Femur (tissue), 1 donor: ENCODE measurements around the gene DUSP1.
A peak's percentile ranks its signal among the peaks of the same experiment; 100 is the strongest.
"Not testable (repeated sequence)": the region's sequence is repeated elsewhere in the genome, so short reads cannot be mapped to it uniquely, and the experiment has no call there.

Experiments used
- DNase-seq: peaks from one replicate; pipeline ENCODE4 v3.0.0-alpha.2; 2017

The DUSP1 gene, protein sequence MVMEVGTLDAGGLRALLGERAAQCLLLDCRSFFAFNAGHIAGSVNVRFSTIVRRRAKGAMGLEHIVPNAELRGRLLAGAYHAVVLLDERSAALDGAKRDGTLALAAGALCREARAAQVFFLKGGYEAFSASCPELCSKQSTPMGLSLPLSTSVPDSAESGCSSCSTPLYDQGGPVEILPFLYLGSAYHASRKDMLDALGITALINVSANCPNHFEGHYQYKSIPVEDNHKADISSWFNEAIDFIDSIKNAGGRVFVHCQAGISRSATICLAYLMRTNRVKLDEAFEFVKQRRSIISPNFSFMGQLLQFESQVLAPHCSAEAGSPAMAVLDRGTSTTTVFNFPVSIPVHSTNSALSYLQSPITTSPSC

DNA sequence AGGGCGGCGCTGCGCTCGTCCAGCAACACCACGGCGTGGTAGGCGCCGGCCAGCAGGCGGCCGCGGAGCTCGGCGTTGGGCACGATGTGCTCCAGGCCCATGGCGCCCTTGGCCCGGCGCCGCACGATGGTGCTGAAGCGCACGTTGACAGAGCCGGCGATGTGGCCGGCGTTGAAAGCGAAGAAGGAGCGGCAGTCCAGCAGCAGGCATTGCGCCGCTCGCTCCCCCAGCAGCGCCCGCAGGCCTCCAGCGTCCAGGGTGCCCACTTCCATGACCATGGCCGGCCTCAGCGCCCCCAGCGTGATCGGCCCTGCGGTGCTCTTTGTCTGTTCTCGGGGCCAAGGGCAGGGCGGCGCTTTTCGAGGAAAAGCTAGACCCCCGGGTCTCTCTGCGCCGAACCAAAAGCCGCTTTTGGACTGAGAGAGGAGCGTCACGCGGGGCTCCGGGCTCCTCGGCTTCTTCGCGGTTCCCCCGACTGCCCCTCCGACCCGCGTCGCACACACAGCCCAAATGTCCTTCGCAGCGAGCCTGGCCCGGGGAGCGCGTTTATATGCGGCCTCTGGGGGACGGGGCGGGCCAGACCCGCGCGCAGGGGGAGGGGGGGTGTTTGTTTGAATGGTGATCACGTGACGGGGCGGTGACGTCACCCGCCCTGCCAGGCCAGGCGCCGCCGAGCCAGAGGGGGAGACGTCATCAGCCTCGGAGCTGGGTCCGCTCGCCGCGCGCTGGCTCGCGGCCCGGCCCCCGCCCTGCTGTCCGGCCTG, at the start of gene DUSP1:
Gene DUSP1 (minus strand): TSS at position 521 of the 764 bp plus-strand sequence. CDS start 243 bp downstream, at position 278.
- peak; percentile 98 for DNase-seq

DNA sequence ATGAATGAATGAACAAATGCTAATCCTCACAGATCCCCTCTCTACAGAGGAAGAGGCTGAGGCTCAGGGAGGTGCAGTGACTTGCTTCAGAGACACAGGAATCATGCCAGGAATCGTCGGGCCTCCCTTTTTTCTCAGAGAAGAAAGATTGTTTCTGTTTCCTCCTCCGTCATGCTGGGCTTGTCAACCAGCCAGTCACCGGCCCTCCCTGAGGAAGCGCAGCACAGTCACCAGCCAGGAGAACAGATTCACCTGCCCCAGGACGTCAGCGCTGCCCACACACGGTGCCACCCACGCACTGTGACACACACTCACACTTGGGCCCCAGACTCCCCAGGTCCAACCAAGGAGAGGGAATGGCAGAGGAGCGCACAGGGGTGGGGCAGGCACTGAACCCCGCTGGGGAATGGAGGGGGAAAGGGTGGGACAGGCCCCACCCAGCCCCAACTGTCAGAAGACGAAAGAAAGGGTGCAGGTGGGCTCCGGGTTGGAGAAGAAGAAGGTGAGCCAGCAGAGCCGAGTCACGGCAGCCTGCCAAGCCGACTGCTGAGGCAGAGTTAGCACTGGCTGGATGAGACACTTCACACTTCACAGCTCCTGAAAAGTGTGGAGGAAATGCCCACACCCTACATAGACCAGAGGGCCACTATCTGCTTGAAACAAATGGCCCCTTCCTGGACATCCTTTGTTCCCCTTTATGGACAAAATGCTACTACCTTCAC, 49.2 kb upstream of the DUSP1 start:
- DNase-seq = no peak

DNA sequence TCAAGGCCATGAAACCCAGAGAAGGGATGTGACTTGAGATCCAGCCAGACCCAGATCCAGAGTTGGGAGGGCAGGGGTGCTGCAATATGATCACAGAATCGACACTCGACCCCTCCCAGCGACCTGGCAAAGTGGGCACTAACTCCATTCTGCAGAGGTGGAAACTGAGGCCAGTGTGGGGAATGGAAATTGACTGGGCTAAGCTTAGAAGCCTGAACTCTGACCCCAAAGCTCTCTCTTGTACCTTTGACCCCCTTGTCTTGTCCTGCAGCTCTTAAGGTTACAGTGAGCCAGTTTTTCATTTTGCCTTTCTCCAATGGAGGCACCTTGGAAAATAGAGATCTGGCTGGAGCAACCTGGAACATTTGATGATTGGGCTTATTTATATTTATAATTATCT, 48.6 kb upstream of the DUSP1 start:
- DNase-seq = no peak

DNA sequence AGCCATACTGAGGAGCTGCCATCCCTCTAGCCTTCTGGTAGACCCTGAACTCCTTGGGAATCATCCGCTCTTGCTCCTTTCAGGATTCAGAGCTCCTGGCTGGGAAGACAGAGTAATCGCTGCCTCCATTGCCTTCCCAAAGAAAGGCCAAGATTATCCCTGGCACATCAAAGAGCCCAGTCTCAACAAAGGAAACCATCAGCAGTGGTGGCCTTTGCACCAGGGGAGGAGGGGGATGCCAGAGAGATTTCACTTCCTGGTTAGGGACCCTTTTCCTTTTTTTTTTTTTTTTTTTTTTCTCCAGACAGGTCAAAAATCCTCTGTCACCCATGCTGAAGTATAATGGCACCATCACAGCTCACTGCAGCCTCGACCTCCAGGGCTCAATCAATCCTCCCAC, 47.1 kb upstream of the DUSP1 start:
- no peak for DNase-seq

DNA sequence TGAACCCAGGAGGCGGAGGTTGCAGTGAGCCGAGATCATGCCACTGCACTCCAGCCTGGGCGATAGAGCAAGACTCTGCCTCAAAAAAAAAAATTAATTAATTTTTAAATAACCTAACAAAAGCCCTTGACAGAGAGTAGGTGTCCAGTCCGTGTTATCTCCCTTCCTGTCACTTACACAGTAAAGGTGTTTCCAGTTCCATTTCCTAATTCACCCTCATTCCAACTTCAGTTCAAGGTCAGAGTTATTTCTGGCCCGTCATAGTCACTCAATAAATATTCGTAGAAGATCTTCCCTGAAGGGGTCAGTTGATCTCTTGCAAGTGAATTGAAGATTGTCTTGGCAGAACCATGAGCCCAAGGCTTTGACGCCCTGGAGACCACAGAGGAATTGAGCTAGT, 46.7 kb upstream of the DUSP1 start:
- DNase-seq = no peak

DNA sequence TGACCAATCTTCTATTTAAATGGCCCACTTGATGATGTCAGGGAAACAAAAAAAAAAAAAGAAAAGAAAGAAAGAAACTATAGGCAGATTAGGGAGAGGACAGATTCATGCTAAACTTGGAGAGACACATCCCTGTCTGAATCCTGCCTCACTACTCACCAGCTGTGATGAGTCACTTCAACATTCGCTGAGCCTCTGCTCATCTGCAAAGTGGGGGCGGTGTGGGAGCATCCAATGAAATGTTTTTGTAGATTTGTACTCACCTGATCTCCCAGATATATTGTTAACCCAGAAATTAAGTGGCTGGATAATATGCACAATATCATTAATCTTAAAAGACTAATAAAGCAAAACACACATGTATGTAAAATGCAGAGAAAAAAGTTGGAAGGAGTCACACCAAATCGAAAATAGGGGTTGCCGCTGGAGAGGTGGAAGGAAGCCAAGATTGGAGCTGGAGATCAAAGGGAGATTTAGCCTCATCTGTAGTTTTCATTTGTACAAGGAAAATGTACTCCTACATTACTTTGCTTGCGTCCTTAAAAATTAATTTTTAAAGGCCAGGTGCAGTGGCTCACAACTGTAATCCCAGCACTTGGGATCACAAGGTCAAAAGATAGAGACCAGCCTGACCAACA, 46.0 kb upstream of the DUSP1 start:
- DNase-seq = no peak

DNA sequence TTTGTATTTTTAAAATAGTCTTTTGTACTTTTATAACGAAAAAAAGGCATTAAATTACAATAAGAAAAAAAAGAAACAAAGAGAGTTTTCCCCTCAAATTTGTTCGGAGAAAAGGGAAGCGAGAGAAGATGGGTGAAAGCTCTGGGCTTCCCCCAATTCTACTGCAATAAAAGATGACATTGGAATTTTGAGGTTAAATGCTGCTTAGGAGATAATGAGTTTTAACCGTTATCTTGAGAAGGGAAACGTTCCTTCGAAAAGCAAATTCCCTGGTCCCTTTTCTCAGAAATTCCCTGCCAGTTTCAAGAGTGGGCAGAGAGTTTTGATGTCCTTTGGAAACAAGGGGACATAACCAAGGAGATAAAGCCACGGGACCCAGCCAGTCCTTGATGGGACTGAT, 44.6 kb upstream of the DUSP1 start:
- DNase-seq = no peak

DNA sequence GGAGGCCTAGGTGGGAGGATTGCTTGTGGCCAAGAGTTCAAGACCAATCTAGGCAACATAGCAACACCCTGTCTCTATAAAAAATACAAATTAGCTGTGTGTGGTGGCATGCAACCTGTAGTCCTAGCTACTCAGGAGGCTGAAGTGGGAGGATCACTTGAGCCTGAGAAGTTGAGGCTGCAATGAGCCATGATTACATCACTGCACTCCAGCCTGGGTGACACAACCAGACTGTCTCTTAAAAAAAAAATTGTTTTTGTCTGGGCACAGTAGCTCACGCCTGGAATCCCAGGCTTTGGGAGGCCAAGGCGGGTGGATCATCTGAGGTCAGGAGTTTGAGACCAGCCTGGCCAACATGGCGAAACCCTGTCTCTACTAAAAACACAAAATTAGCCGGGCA, 40.0 kb upstream of the DUSP1 start:
- not testable (repeated sequence) for DNase-seq

DNA sequence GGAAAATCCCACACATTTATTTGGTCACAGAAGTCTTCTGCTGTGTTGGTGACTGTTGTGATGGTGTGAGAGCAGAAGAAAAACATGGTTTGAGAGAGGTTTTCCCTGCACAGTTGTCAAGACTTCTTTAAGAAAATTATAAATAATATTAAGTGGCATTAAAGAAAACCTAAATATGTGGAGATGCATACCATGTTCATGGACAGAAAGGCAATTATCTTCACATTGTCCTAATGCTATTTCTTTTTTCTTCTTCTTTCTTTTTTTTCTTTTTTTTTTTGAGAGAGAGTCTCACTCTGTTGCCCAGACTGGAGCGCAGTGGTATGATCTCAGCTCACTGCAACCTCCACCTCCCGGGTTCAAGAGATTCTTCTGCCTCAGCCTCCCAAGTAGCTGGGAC, 38.8 kb upstream of the DUSP1 start:
- DNase-seq = no peak

DNA sequence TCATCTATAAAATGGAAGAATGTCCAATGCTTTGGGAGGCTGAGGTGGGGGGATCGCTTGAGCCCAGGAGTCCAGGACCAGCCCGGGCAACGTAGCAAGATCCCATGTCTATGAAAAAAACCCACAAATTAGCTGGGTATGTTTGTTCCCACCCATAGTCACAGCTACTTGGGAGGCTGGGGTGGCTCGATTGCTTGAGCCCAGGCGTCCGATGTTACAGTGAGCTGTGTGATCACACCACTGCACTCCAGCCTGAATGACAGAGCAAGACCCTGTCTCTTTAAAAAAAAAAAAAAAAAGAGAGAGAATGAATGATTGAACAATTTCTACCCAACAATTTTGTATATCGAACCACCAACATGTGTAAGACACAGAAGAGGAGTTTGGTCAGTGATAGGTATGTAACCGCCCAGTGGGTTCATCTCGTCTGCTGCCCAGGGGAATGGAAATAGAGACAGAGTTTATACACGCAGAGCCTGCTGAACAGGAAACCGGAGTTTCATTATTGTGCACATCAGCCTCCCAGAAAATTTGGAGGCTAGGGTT, 36.8 kb upstream of the DUSP1 start:
- DNase-seq = no peak

DNA sequence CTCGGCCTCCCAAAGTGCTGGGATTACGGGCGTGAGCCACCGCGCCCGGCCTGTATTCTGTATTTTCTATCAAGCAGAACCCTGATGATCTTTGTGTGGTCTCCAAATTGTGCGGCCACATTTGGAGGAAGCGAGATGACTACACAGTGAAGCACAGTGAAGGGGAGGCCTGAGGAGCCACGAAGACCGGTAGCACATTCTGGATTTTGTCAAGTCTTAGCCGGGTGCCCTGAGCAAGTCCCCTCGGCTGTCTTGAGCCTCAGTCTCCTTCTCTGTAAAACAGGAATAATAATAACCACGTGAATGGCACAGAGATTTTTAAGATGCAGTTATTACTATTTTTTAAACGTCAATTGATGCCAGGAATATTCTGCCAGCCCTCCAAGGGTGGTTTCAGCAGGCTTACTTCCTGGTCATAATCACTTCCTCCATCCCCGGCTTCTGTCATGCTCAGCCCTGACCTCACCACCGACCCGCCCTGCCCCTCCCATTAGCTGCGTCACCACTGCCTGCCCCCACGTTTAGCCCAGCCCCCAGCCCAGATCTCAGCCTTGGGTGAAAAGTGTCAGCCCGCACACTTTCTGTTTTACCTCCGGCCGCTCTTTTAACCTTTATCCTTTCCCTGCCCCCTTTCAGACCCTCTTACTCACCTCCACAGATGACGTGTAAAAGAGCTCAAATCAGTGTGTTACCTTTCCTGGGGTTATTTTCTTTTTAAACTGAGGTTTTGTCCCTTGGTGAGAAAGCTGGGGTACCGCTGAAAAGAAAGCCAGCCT, 36.1 kb upstream of the DUSP1 start:
- DNase-seq = peak; percentile 92

DNA sequence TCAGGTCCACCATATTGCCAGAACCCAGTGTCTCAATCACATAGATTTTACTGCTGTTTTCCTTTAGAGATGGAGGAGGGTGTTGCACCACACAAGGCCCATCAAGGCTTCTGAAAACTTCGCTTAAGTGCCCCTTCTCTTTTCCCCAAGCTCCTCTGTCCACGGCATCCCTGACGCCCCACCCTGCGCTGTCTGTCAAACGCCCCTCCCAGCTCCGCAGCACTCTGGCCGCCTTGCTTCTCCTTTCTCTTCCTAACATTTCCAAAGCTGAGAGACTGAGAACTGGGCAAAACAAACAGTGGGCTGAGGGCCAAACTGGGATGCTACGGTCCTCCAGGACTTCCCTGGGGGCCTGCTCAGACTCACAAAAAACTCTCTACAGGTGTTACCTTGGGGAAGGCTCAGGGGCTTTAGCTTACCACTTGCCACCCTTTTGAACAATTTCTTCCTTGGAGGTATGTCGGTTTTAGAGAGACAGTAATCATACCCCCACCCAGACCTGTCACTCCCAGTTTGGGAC, 34.8 kb upstream of the DUSP1 start:
- no peak for DNase-seq

DNA sequence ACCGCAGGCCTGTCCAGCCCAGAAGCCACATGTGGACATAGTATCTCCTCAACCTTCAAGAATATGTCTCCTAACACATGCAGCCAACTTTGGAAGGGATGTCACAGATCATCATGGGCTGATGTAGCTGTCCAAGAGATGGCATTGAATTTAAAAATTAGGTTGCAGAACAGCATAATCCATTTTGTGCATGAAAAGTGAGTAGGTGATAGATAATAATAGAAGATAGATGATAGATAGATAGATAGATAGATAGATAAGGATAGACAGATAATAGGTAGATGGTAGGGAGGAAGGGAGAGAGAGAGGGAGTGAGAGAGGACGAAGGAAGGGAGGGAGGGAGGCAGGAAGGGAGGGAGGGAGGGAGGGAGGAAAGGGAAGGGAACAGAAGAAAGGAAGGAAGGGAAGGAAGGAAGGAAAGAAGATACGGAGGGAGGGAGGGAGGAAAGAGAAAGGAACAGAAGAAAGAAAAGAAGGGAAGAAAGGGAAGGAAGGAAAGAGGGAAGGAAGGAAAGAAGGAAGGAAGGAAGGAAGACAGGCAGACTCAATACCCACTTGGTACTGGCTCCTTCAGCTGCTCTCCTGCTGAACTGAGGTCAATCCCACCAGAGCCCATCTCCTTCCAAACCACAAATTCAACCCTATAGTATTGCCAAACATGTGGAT, 34.2 kb upstream of the DUSP1 start:
- DNase-seq = no peak

DNA sequence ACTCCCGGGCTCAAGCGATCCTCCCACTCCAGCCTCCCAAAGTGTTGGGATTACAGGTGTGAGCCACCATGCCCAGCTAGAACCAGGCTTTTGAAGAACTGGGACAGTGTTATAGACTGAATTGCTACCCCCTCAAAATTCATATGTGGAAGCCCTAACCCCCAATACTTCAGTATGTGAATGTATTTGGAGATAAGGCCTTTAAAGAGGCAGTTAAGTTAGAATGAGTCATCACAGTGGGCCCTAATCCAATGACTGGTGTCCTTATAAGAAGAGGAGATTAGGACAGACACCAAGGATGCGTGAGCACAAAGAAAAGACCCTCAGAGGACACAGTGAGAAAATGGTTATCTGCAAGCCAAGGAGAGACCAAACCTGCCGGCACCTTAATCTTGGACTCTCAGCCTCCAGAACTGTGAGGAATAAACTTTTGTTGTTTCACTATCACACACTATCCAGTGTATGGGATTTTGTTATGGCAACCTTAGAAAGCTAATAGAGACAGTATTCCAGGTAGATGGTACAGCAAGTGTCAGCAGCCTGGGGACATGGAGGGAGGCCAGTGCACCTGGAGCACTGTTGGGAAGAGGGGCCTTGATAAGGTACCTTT, 31.7 kb upstream of the DUSP1 start:
- no peak for DNase-seq

DNA sequence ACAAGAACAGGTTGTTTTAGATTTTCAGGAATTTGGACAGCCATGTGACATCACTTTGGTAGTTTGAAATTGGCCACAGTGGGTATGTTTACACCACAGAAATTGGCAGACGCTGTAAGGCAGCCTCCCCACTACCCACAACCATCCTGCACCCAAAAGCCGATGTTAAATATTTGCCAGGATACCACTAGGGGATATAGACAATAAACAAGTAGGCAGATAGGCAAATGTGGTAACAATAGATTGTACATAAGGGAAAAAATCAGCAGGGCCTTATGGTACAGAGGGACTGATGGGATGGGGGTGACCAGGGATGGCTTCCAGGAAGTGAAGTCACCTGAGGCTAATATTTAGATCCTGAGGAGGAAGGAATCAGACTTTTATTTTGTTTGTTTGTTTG, 31.1 kb upstream of the DUSP1 start:
- DNase-seq = no peak

DNA sequence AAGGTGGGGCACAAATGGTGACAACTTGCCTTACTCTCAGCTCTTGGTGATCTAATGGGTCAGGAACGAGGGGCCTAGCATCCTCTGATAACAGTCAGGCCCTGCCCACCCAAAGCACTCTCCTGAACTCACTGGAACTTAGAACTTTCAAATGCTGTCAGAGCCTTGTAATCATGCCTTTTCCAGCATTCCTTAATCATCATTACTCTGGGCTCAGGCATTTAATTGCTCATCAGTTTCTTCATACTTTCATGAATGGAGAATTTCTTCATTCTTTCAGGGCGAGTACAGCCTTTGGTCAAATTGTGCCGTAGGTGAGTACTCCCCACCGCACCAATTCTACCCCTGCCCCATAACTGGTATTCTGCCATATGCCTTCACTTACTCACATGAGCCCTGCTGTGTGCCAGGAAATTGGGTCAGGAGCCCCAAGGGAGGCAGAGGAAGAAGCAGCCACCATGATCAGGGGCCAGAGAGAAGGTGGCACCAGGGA, 30.2 kb upstream of the DUSP1 start:
- DNase-seq = no peak

DNA sequence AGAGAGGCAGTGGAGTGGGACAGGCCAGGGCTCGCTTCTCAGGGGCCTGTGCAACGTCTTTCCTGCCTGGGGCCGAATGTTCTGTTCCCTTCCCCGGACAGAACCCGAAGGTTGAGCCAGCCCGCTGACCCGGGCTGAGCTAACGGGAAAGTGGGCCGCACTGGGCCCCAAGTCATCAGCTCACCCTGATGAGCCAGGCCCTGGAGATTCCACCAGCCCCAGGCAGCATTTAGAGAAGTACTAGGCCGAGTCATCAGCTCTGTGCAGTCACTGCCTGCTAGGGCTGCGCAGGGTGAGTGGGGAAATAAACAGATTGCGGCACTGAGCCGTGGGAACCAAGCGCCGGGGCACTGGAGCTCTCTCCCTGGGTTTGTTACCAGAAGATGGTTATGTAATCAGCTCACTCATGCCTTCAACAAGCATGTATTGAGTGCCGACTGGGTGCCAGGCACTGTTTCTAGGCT, 29.1 kb upstream of the DUSP1 start:
- peak; percentile 72 for DNase-seq

DNA sequence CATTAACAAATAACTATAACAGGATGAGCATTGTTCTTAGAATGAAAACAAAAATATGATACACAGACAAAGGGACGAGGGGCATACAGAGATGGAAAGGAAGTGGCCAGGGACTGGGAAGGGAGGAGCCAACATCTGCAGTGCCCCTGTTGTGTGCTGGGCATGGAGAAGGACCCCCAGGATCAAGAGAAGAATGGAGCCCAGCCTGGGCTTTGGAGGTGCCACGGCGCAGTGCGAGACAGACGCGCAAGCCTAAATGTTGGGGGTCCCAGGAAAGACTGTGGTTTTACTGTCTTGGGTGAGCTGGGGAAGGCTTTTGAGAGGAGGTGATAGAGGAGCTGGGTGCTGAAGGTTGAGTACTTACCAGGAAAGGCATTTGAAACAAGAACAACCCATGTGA, 28.4 kb upstream of the DUSP1 start:
- DNase-seq = no peak

DNA sequence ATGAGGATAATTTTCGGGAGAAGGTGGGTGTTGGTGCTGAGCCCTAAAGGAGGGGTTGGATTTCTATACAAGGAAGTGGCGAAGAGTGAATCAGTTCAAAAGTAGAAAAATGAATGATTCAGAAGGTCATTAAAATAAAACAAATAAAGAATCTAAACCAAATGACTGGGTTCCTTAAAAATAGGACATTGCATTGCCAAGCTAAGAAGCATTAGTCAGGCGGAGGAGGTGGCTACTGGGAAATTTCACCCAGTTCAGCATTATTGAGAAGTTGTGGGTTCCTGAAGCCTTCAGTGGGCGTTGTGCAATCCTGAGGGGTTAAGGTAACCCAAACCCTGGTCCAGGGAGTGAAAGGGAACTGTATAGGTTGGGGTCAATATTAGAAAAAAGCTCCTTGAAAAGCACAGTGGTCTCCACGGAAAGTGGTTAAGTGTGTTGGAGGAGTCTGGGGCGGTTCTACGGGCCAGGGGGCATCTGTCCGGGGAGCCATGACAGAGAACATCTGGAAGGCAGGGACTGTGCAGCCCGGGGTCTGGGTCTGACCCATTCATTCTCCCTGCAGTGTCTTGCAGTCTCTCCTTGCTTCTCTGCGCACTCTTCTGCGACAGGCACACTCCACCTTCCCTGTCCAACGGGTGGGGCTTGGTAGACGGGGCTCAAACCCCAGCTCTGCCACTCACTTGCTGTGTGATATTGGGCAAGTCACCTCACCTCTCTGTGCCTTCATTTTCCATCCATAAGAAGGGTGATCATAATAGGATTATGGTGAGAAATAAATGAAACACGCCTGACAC, 27.6 kb upstream of the DUSP1 start:
- DNase-seq = no peak

DNA sequence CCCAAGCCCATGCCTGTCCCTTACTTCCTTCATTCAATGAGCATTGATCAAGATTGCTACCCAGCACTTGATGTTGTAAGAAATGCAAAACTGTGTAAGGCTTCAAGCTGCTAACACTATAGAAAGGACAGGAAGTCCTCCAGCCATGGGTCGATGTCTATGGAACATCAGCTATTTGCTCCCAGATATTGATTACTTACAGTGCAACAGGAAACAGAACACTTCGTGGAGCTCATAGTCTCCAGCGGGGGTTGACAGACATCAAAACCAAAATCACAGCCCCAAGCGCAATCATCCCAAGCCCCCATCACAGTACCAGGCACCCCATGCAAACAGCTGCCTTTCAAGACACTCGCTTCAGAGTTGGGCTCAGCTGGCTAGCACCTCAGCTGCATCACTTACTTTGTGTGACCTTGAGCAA, 26.8 kb upstream of the DUSP1 start:
- no peak for DNase-seq
